ENCODE data around the gene L3MBTL1. TPM values are rescaled to one million over a fixed set of nuclear protein-coding genes. Genes with fewer than 3 reads are reported as not detected.
"Not testable (repeated sequence)": the region's sequence is repeated elsewhere in the genome, so short reads cannot be mapped to it uniquely, and the experiment has no call there.

The L3MBTL1 gene
- polyA plus RNA-seq, 4 donors: 9.5 to 33.2 (median 20.9) TPM

GRCh38 chr20:43502021-43502420 lies 5.5 kb upstream of the L3MBTL1 start:
- not testable (repeated sequence) for DNase-seq (ENCODE audit: low read depth in 4 of 4, low spot score in 2 of 4)

- DNase-seq (ENCODE audit: low read depth in 4 of 4, low spot score in 2 of 4): no peak
Observed at GRCh38 chr20:43506238-43506637, 1.3 kb upstream of the L3MBTL1 start.

GRCh38 chr20:43508106-43508505 lies 609 bp downstream of the L3MBTL1 start:
- no peak for DNase-seq (ENCODE audit: low read depth in 4 of 4, low spot score in 2 of 4)

- DNase-seq (ENCODE audit: low read depth in 4 of 4, low spot score in 2 of 4): no peak
Observed at GRCh38 chr20:43508604-43509040, 1.1 kb downstream of the L3MBTL1 start.

- DNase-seq (ENCODE audit: low read depth in 4 of 4, low spot score in 2 of 4): no peak
Observed at GRCh38 chr20:43511879-43512278, 4.4 kb downstream of the L3MBTL1 start.

- DNase-seq (ENCODE audit: low read depth in 4 of 4, low spot score in 2 of 4): no peak
Observed at GRCh38 chr20:43513372-43513930, 6.0 kb downstream of the L3MBTL1 start.

GRCh38 chr20:43513931-43514647 lies 6.6 kb downstream of the L3MBTL1 start:
- peak; percentile 79 to 97 (median 92) for DNase-seq (ENCODE audit: low read depth in 4 of 4, low spot score in 2 of 4)

- DNase-seq (ENCODE audit: low read depth in 4 of 4, low spot score in 2 of 4): no peak
Observed at GRCh38 chr20:43514648-43514999, 7.1 kb downstream of the L3MBTL1 start.

GRCh38 chr20:43515628-43516027 lies 8.1 kb downstream of the L3MBTL1 start:
- DNase-seq (ENCODE audit: low read depth in 4 of 4, low spot score in 2 of 4): no peak

GRCh38 chr20:43516251-43516824 lies 8.8 kb downstream of the L3MBTL1 start:
- no peak for DNase-seq (ENCODE audit: low read depth in 4 of 4, low spot score in 2 of 4)

- no peak for DNase-seq (ENCODE audit: low read depth in 4 of 4, low spot score in 2 of 4)
Observed at GRCh38 chr20:43520074-43520630, 12.7 kb downstream of the L3MBTL1 start.

- no peak for DNase-seq (ENCODE audit: low read depth in 4 of 4, low spot score in 2 of 4)
Observed at GRCh38 chr20:43525021-43525420, 17.5 kb downstream of the L3MBTL1 start.

GRCh38 chr20:43528258-43528875 lies 20.9 kb downstream of the L3MBTL1 start:
- DNase-seq (ENCODE audit: low read depth in 4 of 4, low spot score in 2 of 4): no peak

GRCh38 chr20:43529051-43529450 lies 21.6 kb downstream of the L3MBTL1 start:
- DNase-seq (ENCODE audit: low read depth in 4 of 4, low spot score in 2 of 4): no peak

- DNase-seq (ENCODE audit: low read depth in 4 of 4, low spot score in 2 of 4): no peak
Observed at GRCh38 chr20:43529457-43530153, 22.1 kb downstream of the L3MBTL1 start.

- DNase-seq (ENCODE audit: low read depth in 4 of 4, low spot score in 2 of 4): no peak
Observed at GRCh38 chr20:43530321-43531090, 23.0 kb downstream of the L3MBTL1 start.

- DNase-seq (ENCODE audit: low read depth in 4 of 4, low spot score in 2 of 4): no peak
Observed at GRCh38 chr20:43531091-43531443, 23.6 kb downstream of the L3MBTL1 start.

GRCh38 chr20:43532416-43533055 lies 25.0 kb downstream of the L3MBTL1 start:
- no peak for DNase-seq (ENCODE audit: low read depth in 4 of 4, low spot score in 2 of 4)

- no peak for DNase-seq (ENCODE audit: low read depth in 4 of 4, low spot score in 2 of 4)
Observed at GRCh38 chr20:43533060-43533459, 25.6 kb downstream of the L3MBTL1 start.

- no peak for DNase-seq (ENCODE audit: low read depth in 4 of 4, low spot score in 2 of 4)
Observed at GRCh38 chr20:43534016-43534415, 26.5 kb downstream of the L3MBTL1 start.
